Measurements from ENCODE around the gene BEND6. TPM values are rescaled to one million over a fixed set of nuclear protein-coding genes. Genes with fewer than 3 reads are reported as not detected.

BEND6 gene
- total and polyA plus RNA-seq, 10 of the 15 experiments (the other 5 are each of a cell fraction or from before 2014, with no cell fraction given), result 0.79 to 2.8 (median 1.6) TPM

DNA sequence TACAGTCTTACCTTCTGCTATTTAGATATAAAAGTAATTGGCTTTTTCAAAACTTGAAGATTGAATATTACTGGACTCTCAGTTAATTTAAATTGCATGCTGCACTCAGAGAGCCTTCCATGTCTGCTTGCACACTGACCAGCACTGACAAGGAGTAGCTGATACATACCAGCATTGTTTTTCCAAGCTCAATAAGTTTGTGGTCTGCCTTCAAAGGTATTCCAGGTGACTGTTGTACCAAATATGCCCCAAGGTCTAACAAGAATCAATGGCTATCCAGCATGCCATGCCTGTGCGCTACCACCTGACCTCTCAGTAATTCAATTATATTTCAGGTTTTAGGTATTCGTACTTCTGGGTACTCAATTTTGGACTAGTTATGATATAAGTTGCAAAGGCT lies 30.0 kb downstream of the BEND6 start:
- TF ChIP-seq BRCA1 (IDR thresholded peaks at IDR 0.05; ENCODE audit: low read depth, low read length), result no peak
- TF ChIP-seq, protein P1, sequence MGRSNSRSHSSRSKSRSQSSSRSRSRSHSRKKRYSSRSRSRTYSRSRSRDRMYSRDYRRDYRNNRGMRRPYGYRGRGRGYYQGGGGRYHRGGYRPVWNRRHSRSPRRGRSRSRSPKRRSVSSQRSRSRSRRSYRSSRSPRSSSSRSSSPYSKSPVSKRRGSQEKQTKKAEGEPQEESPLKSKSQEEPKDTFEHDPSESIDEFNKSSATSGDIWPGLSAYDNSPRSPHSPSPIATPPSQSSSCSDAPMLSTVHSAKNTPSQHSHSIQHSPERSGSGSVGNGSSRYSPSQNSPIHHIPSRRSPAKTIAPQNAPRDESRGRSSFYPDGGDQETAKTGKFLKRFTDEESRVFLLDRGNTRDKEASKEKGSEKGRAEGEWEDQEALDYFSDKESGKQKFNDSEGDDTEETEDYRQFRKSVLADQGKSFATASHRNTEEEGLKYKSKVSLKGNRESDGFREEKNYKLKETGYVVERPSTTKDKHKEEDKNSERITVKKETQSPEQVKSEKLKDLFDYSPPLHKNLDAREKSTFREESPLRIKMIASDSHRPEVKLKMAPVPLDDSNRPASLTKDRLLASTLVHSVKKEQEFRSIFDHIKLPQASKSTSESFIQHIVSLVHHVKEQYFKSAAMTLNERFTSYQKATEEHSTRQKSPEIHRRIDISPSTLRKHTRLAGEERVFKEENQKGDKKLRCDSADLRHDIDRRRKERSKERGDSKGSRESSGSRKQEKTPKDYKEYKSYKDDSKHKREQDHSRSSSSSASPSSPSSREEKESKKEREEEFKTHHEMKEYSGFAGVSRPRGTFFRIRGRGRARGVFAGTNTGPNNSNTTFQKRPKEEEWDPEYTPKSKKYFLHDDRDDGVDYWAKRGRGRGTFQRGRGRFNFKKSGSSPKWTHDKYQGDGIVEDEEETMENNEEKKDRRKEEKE (IDR thresholded peaks at IDR 0.05), result no peak
- TF ChIP-seq NFIC (IDR thresholded peaks at IDR 0.05; ENCODE audit: low read depth, low read length), result no peak
- no TSS peak for BruUV-seq (replicated peaks)
- no peaks in the 10 kb centered on the region for H3K27me3 ChIP-seq (replicated peaks in 1 of 2; ENCODE audit: control insufficient read depth in 2 of 2, insufficient read depth in 2 of 2, low read length in 1 of 2)

DNA sequence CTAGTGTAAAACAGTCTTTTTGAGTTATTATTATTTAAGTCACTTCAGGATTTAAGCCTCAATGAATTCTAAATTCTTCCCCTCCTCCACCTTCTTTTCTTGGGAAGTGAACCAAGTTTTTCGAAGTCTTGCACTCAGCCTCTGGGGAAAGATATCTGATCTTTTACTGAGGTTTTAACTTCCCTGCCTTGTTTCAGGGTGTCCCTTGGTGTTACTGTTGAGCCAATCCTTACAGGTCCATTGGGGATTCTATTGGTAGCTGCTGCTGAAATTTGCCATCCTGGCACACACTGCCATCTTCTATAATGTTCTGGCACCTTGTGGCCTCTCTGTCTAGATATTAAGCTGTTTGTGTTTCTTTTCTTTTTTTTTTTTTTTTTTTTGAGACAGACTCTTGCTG lies 31.7 kb downstream of the BEND6 start:
- BruUV-seq (replicated peaks), result no TSS peak
- Histone ChIP-seq H3K4me2 (ENCODE audit: control insufficient read depth, insufficient read depth) (no peak overlapping the region), H3K79me2 (ENCODE audit: control insufficient read depth, insufficient read depth, low read length) (no peaks in the 10 kb centered on the region), H3K27ac (ENCODE audit: control insufficient read depth, insufficient read depth) (no peak overlapping the region), H3K9ac (ENCODE audit: control insufficient read depth, insufficient read depth, low read length) (no peak overlapping the region), H2AFZ (ENCODE audit: control insufficient read depth, low read depth, low read length) (no peak overlapping the region), H3K4me1 (ENCODE audit: control insufficient read depth, insufficient read depth, low read length) (no peaks in the 10 kb centered on the region), H3K9me3 (replicated peaks; ENCODE audit: control insufficient read depth, insufficient read depth, low read length) (no peaks in the 10 kb centered on the region), H3K27me3 (replicated peaks in 1 of 2; ENCODE audit: control insufficient read depth in 2 of 2, insufficient read depth in 2 of 2, low read length in 1 of 2) (no peaks in the 10 kb centered on the region), H4K20me1 (ENCODE audit: control insufficient read depth, insufficient read depth) (no peaks in the 10 kb centered on the region), H3K36me3 (ENCODE audit: control insufficient read depth in 2 of 2, insufficient read depth in 2 of 2, low read length in 1 of 2) (no peaks in the 10 kb centered on the region), H3K4me3 (no peak overlapping the region)
- intact Hi-C loops (cut with micrococcal nuclease; ENCODE audit: unreplicated experiment) (no loop called here), in situ Hi-C loops (cut with MboI) (no loop called here)
- SMC1A ChIA-PET (ENCODE audit: uncharacterized antibody, unreplicated experiment), result interaction anchor here (1.1 to 1.2 kb wide), 2 partner anchors 26 to 27 kb away, joined by 3 read pairs; no protein-coding TSS in a partner anchor
- RAD21 ChIA-PET (ENCODE audit: unreplicated experiment), result no interaction called here
- POLR2A ChIA-PET, result no interaction called here
- no peak for ATAC-seq
- CTCF ChIA-PET, result interaction anchor here (1.9 kb wide), 1 partner anchor 82 kb away, joined by 4 read pairs; no protein-coding TSS in a partner anchor
- 100% methylated on average over 1 of the region's 1 CpG for WGBS (ENCODE audit: insufficient coverage, insufficient replicate concordance, low lambda C conversion rate, missing lambda C conversion rate)
- no peak for DNase-seq (ENCODE audit: low read depth, low spot score)
- no peak for FAIRE-seq
- TF ChIP-seq, protein P2, sequence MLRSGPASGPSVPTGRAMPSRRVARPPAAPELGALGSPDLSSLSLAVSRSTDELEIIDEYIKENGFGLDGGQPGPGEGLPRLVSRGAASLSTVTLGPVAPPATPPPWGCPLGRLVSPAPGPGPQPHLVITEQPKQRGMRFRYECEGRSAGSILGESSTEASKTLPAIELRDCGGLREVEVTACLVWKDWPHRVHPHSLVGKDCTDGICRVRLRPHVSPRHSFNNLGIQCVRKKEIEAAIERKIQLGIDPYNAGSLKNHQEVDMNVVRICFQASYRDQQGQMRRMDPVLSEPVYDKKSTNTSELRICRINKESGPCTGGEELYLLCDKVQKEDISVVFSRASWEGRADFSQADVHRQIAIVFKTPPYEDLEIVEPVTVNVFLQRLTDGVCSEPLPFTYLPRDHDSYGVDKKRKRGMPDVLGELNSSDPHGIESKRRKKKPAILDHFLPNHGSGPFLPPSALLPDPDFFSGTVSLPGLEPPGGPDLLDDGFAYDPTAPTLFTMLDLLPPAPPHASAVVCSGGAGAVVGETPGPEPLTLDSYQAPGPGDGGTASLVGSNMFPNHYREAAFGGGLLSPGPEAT (IDR thresholded peaks at IDR 0.05; ENCODE audit: low read depth), result no peak
- TF ChIP-seq ESRRA (IDR thresholded peaks at IDR 0.05; ENCODE audit: low read length), result no peak
- TF ChIP-seq MEF2B (IDR thresholded peaks at IDR 0.05; ENCODE audit: partially characterized antibody, poor library complexity, severe bottlenecking), result no peak
- TF ChIP-seq, protein P3, sequence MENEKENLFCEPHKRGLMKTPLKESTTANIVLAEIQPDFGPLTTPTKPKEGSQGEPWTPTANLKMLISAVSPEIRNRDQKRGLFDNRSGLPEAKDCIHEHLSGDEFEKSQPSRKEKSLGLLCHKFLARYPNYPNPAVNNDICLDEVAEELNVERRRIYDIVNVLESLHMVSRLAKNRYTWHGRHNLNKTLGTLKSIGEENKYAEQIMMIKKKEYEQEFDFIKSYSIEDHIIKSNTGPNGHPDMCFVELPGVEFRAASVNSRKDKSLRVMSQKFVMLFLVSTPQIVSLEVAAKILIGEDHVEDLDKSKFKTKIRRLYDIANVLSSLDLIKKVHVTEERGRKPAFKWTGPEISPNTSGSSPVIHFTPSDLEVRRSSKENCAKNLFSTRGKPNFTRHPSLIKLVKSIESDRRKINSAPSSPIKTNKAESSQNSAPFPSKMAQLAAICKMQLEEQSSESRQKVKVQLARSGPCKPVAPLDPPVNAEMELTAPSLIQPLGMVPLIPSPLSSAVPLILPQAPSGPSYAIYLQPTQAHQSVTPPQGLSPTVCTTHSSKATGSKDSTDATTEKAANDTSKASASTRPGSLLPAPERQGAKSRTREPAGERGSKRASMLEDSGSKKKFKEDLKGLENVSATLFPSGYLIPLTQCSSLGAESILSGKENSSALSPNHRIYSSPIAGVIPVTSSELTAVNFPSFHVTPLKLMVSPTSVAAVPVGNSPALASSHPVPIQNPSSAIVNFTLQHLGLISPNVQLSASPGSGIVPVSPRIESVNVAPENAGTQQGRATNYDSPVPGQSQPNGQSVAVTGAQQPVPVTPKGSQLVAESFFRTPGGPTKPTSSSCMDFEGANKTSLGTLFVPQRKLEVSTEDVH (IDR thresholded peaks at IDR 0.05; ENCODE audit: low read depth, partially characterized antibody), result no peak
- no peak for TF ChIP-seq CBX5 (IDR thresholded peaks at IDR 0.05; ENCODE audit: low read depth)
- TF ChIP-seq HDAC6 (IDR thresholded peaks at IDR 0.05; ENCODE audit: unreplicated experiment), result no peak

More for the DNA sequence above, 30.0 kb downstream of the BEND6 start:
- in situ Hi-C loops (cut with MboI), result no loop called here
- ChIA-PET RAD21 (ENCODE audit: unreplicated experiment) (no interaction called here), POLR2A (no interaction called here), CTCF (interaction anchor here (0.6 to 1.4 kb wide), 2 partner anchors 82 to 318 kb away, joined by 3 to 4 read pairs; no protein-coding TSS in a partner anchor), SMC1A (ENCODE audit: uncharacterized antibody, unreplicated experiment) (interaction anchor here (1.3 to 1.7 kb wide), 3 partner anchors 36 to 81 kb away, joined by 3 to 8 read pairs (median 6); no protein-coding TSS in a partner anchor)
- ATAC-seq (no peak), DNase-seq (ENCODE audit: low read depth, low spot score) (no peak), FAIRE-seq (no peak)
- Histone ChIP-seq H3K4me2 (ENCODE audit: control insufficient read depth, insufficient read depth) (no peak overlapping the region), H3K79me2 (ENCODE audit: control insufficient read depth, insufficient read depth, low read length) (no peaks in the 10 kb centered on the region), H2AFZ (ENCODE audit: control insufficient read depth, low read depth, low read length) (no peak overlapping the region), H3K9ac (ENCODE audit: control insufficient read depth, insufficient read depth, low read length) (no peak overlapping the region), H3K4me1 (ENCODE audit: control insufficient read depth, insufficient read depth, low read length) (no peaks in the 10 kb centered on the region), H3K9me3 (replicated peaks; ENCODE audit: control insufficient read depth, insufficient read depth, low read length) (no peaks in the 10 kb centered on the region), H3K36me3 (ENCODE audit: control insufficient read depth in 2 of 2, insufficient read depth in 2 of 2, low read length in 1 of 2) (no peaks in the 10 kb centered on the region), H3K27ac (ENCODE audit: control insufficient read depth, insufficient read depth) (no peak overlapping the region), H4K20me1 (ENCODE audit: control insufficient read depth, insufficient read depth) (no peaks in the 10 kb centered on the region), H3K4me3 (no peak overlapping the region)
- WGBS (ENCODE audit: insufficient coverage, insufficient replicate concordance, low lambda C conversion rate, missing lambda C conversion rate), result 98% methylated on average over 2 of the region's 2 CpGs
- intact Hi-C loops (cut with micrococcal nuclease; ENCODE audit: unreplicated experiment), result no loop called here
